H1 (cell line): ENCODE measurements around the gene STAG2. TPM values are rescaled to one million over a fixed set of nuclear protein-coding genes. Genes with fewer than 3 reads are reported as not detected.

Source experiments
- CTCF ChIA-PET: fragments of 300-600 bp; sonication (Branson Sonifier 250); formaldehyde crosslinking; loops from one replicate; lab custom pipeline; 2021; ENCODE audit not compliant: partially characterized antibody; lab: Charles Lee
- POLR2A ChIA-PET: fragments of 300-600 bp; sonication (Branson Sonifier 250); formaldehyde crosslinking; loops from one replicate; lab custom pipeline; 2021; ENCODE audit warnings: inconsistent platforms; ENCODE audit not compliant: partially characterized antibody; lab: Charles Lee
- DNase-seq, 2 experiments: peaks; one replicate each; pipeline versions ENCODE4 v3.0.0 to v3.0.0-alpha.2; 2010 to 2022; ENCODE audit warnings: low spot score in 2 of 2, low read depth in 1 of 2, mixed read lengths in 1 of 2
- FAIRE-seq: peaks from 2 replicates; lab custom pipeline; 2011; peaks lifted over from hg19 to GRCh38; lab: Jason Lieb, UNC
- H2AFZ ChIP-seq: 2 replicates; pipeline ENCODE4 v1.8.1; 2012; ENCODE audit warnings: low read length, inconsistent platforms
- H2AK5ac ChIP-seq: 2 replicates; pipeline ENCODE4 v1.6.1; 2013; ENCODE audit warnings: low read depth, low read length
- H2BK120ac ChIP-seq: replicated peaks from 2 replicates; pipeline ENCODE3; 2013; ENCODE audit warnings: low read depth, low read length, inconsistent platforms
- H2BK12ac ChIP-seq: 2 replicates; pipeline ENCODE4 v1.6.1; 2013; ENCODE audit warnings: low read depth, low read length
- H2BK15ac ChIP-seq: 2 replicates; pipeline ENCODE4 v1.6.1; 2013; ENCODE audit warnings: low read length
- H2BK20ac ChIP-seq: 2 replicates; pipeline ENCODE4 v1.6.1; 2013; ENCODE audit warnings: low read length
- H2BK5ac ChIP-seq: 2 replicates; pipeline ENCODE4 v1.6.1; 2013; ENCODE audit warnings: low read depth, low read length
- H3K14ac ChIP-seq: 2 replicates; pipeline ENCODE4 v1.6.1; 2013; ENCODE audit warnings: inconsistent platforms; ENCODE audit not compliant: insufficient read length
- H3K18ac ChIP-seq: 2 replicates; pipeline ENCODE4 v1.6.1; 2013; ENCODE audit warnings: low read length; ENCODE audit errors: extremely low read depth
- H3K23ac ChIP-seq: 2 replicates; pipeline ENCODE4 v1.6.1; 2013; ENCODE audit warnings: inconsistent platforms; ENCODE audit not compliant: insufficient read length
- H3K23me2 ChIP-seq: 2 replicates; pipeline ENCODE4 v1.6.1; 2013; ENCODE audit warnings: low read depth, low read length
- H3K27ac ChIP-seq: 2 replicates; pipeline ENCODE4 v1.6.1; 2011; ENCODE audit warnings: low read depth, low read length, inconsistent platforms
- H3K27me3 ChIP-seq, 4 experiments: replicated peaks in 1 of 4; 1 replicate in 1 of 4; 2 replicates in 3 of 4; pipeline versions ENCODE4 v1.6.1 to v1.8.1; 2011 to 2013; ENCODE audit warnings: low read length in 3 of 4, mild to moderate bottlenecking in 3 of 4, inconsistent platforms in 2 of 4, mixed read lengths in 2 of 4, moderate library complexity in 1 of 4; ENCODE audit not compliant: control insufficient read depth in 3 of 4, insufficient read depth in 3 of 4; ENCODE audit errors: extremely low read depth in 1 of 4
- H3K36me3 ChIP-seq, 4 experiments: 2 replicates each; pipeline versions ENCODE4 v1.6.1 to v1.8.1; 2011 to 2013; ENCODE audit warnings: mild to moderate bottlenecking in 4 of 4, low read length in 3 of 4, moderate library complexity in 2 of 4, control low read depth in 1 of 4, inconsistent platforms in 1 of 4; ENCODE audit not compliant: insufficient read depth in 4 of 4, control insufficient read depth in 2 of 4
- H3K4ac ChIP-seq: replicated peaks from 2 replicates; pipeline ENCODE3; 2013; ENCODE audit warnings: low read length, low read depth, mixed read lengths, inconsistent platforms; ENCODE audit not compliant: insufficient read length
- H3K4me1 ChIP-seq, 4 experiments: replicated peaks in 1 of 4; 1 replicate in 1 of 4; 2 replicates in 3 of 4; pipeline versions ENCODE4 v1.6.1 to v1.8.1; 2011 to 2013; ENCODE audit warnings: low read length in 3 of 4, inconsistent platforms in 2 of 4, mixed read lengths in 1 of 4; ENCODE audit not compliant: insufficient read depth in 4 of 4, control insufficient read depth in 3 of 4
- H3K4me2 ChIP-seq, 2 experiments: 2 replicates each; pipeline versions ENCODE4 v1.6.1 to v1.8.1; 2011 to 2013; ENCODE audit warnings: low read depth in 2 of 2, low read length in 2 of 2, control low read depth in 1 of 2, inconsistent platforms in 1 of 2, mild to moderate bottlenecking in 1 of 2; ENCODE audit not compliant: insufficient read depth in 1 of 2
- H3K4me3 ChIP-seq, 4 experiments: fragments of 200-600, 300-600 bp in 1 of 4; sonication (generic), shearing (Covaris generic), sonication (Bioruptor Twin) in 1 of 4; 2 replicates each; pipeline versions ENCODE4 v1.5.1 to v1.8.1; 2011 to 2016; ENCODE audit warnings: low read length in 4 of 4, low read depth in 3 of 4, control low read depth in 2 of 4, inconsistent platforms in 2 of 4, mild to moderate bottlenecking in 2 of 4, mixed read lengths in 1 of 4, moderate library complexity in 1 of 4; ENCODE audit not compliant: insufficient read depth in 2 of 4; ENCODE audit errors: extremely low read depth in 1 of 4
- H3K56ac ChIP-seq: replicated peaks from 2 replicates; pipeline ENCODE3; 2013; ENCODE audit warnings: low read depth, mild to moderate bottlenecking, mixed read lengths, low read length, inconsistent platforms; ENCODE audit not compliant: insufficient read length
- H3K79me1 ChIP-seq: 2 replicates; pipeline ENCODE4 v1.6.1; 2013; ENCODE audit warnings: low read depth, low read length, control low read depth
- H3K79me2 ChIP-seq, 2 experiments: 2 replicates each; pipeline versions ENCODE4 v1.6.1 to v1.8.1; 2012 to 2013; ENCODE audit warnings: low read length in 2 of 2, mild to moderate bottlenecking in 2 of 2, inconsistent platforms in 1 of 2; ENCODE audit not compliant: insufficient read depth in 2 of 2, control insufficient read depth in 1 of 2
- H3K9ac ChIP-seq, 4 experiments: replicated peaks in 1 of 4; 1 replicate in 1 of 4; 2 replicates in 3 of 4; pipeline versions ENCODE4 v1.6.1 to v1.8.1; 2011 to 2013; ENCODE audit warnings: low read depth in 3 of 4, low read length in 3 of 4, control low read depth in 2 of 4, mild to moderate bottlenecking in 2 of 4, moderate library complexity in 2 of 4, inconsistent platforms in 1 of 4; ENCODE audit errors: extremely low read depth in 1 of 4
- H3K9me3 ChIP-seq, 2 experiments: 2 replicates each; pipeline versions ENCODE4 v1.6.1 to v1.8.1; 2012 to 2013; ENCODE audit warnings: mild to moderate bottlenecking in 2 of 2, moderate library complexity in 2 of 2, control low read depth in 1 of 2, inconsistent platforms in 1 of 2, low read depth in 1 of 2, low read length in 1 of 2, mixed read lengths in 1 of 2; ENCODE audit not compliant: insufficient read depth in 2 of 2
- H4K20me1 ChIP-seq, 2 experiments: replicated peaks in 1 of 2; 2 replicates each; pipeline versions ENCODE3 to v1.8.1; 2011 to 2013; ENCODE audit warnings: inconsistent platforms in 2 of 2, low read length in 2 of 2, mild to moderate bottlenecking in 1 of 2; ENCODE audit not compliant: insufficient read depth in 2 of 2, control insufficient read depth in 1 of 2
- H4K5ac ChIP-seq: 2 replicates; pipeline ENCODE4 v1.6.1; 2013; ENCODE audit warnings: low read length, low read depth, mixed read lengths, inconsistent platforms; ENCODE audit not compliant: insufficient read length
- H4K8ac ChIP-seq: 2 replicates; pipeline ENCODE4 v1.8.0; 2013; ENCODE audit warnings: mild to moderate bottlenecking, moderate library complexity, low read length, inconsistent platforms; ENCODE audit not compliant: insufficient read depth; ENCODE audit errors: extremely low read depth
- H4K91ac ChIP-seq: replicated peaks from 2 replicates; pipeline ENCODE3; 2013; ENCODE audit warnings: low read length, mixed read lengths, inconsistent platforms; ENCODE audit not compliant: insufficient read length
- ATF2 ChIP-seq: IDR thresholded peaks from 2 replicates; pipeline ENCODE4 v1.6.1; 2012; ENCODE audit warnings: low read length, inconsistent platforms
- EP300 ChIP-seq, 2 experiments: IDR thresholded peaks; 1 replicate in 1 of 2; 2 replicates in 1 of 2; pipeline ENCODE4 v1.6.1; 2011 to 2012; ENCODE audit warnings: low read depth in 2 of 2, low read length in 2 of 2, mild to moderate bottlenecking in 2 of 2, borderline replicate concordance in 1 of 2, inconsistent platforms in 1 of 2, moderate library complexity in 1 of 2
- KDM5A ChIP-seq: fragments of 200-600 bp; IDR thresholded peaks from 2 replicates; pipeline ENCODE4 v1.7.1; 2012; ENCODE audit warnings: mild to moderate bottlenecking, low read length, inconsistent platforms, mixed read lengths
- PHF8 ChIP-seq: fragments of 200-600 bp; sonication (generic); conservative IDR thresholded peaks from 2 replicates; pipeline ENCODE4 v1.7.1; 2012; ENCODE audit warnings: low read depth, mild to moderate bottlenecking, inconsistent platforms, low read length, moderate library complexity
- TCF12 ChIP-seq: IDR thresholded peaks from 2 replicates; pipeline ENCODE4 v1.6.1; 2011; ENCODE audit warnings: low read depth, mild to moderate bottlenecking, low read length
- WGBS, 2 experiments: shearing (Covaris generic) in 1 of 2; methylation state at CpG; one replicate each; pipeline versions ENCODE4 v1.1.6 to v1.1.7; 2013 to 2015; ENCODE audit warnings: low lambda C conversion rate in 2 of 2, mixed read lengths in 2 of 2, inconsistent platforms in 1 of 2, low coverage in 1 of 2, missing lambda C conversion rate in 1 of 2; ENCODE audit not compliant: insufficient replicate concordance in 2 of 2, insufficient coverage in 1 of 2, insufficient read length in 1 of 2; ENCODE audit errors: extremely low coverage in 1 of 2, missing lambda C conversion rate in 1 of 2; 5-methylcytosine and 5-hydroxymethylcytosine counted together
- polyA plus RNA-seq, 7 experiments: library from polyadenylated mRNA; depleted of rRNA in 3 of 7; stranded (reverse) in 5 of 7; unstranded in 2 of 7; fragments of >200 nt in 5 of 7; fragments of 200-250 nt in 2 of 7; gene quantifications; 1 replicate in 5 of 7; 2 replicates in 1 of 7; 4 replicates in 1 of 7; pipeline versions ENCODE4 v1.2.1 to v1.2.3, GENCODE V29; 2011 to 2013; ENCODE audit warnings: missing spikeins in 2 of 7, mixed read lengths in 2 of 7
- total RNA-seq: library from RNA; stranded (reverse); fragmentation: NEBNext Ultra II Directional; extraction: Animal tissue kit (Norgen Biotek cat#: 25700); gene quantifications from 2 replicates; pipeline ENCODE4 v1.2.1, GENCODE V29; 2021

STAG2 gene
- total and polyA plus RNA-seq, 2 of the 8 experiments (the other 6 are each of a cell fraction or from before 2014, with no cell fraction given): 20.3 to 94.9 TPM

GRCh38 chrX:123927845-123928244 is 33.7 kb upstream of the STAG2 start:
- H2BK5ac ChIP-seq: no peak overlapping the region
- no peak overlapping the region for H2BK12ac ChIP-seq
- H3K27me3 ChIP-seq: no peaks in the 10 kb centered on the region
- no peak for TF ChIP-seq PHF8
- TF ChIP-seq EP300 (IDR thresholded peaks at IDR 0.05; ENCODE audit: borderline replicate concordance in 1 of 2, low read depth in 2 of 2, low read length in 2 of 2): no peak
- no peak for TF ChIP-seq TCF12
- TF ChIP-seq ATF2: no peak
- no peak for TF ChIP-seq KDM5A
- H3K36me3 ChIP-seq: no peaks in the 10 kb centered on the region
- DNase-seq: no peak
- H3K4me2 ChIP-seq: no peak overlapping the region
- H3K4me1 ChIP-seq: no peaks in the 10 kb centered on the region; a peak in 1 of 7 replicates
- no peaks in the 10 kb centered on the region for H3K79me2 ChIP-seq
- no peak overlapping the region for H2BK20ac ChIP-seq
- H2BK15ac ChIP-seq: no peak overlapping the region
- ChIA-PET POLR2A (interaction anchor here (0.7 kb wide), 1 partner anchor 10 kb away, joined by 3 read pairs; no protein-coding TSS in a partner anchor), CTCF (interaction anchor here (0.5 to 0.7 kb wide), 2 partner anchors 151 to 187 kb away, joined by 3 read pairs; no protein-coding TSS in a partner anchor)
- H4K20me1 ChIP-seq: no peaks in the 10 kb centered on the region
- FAIRE-seq: no peak
- H2BK120ac ChIP-seq: no peak overlapping the region
- no peak overlapping the region for H3K18ac ChIP-seq
- no peak overlapping the region for H3K56ac ChIP-seq
- H3K9me3 ChIP-seq: peaks cover 2 to 7% of the 10 kb centered on the region in 2 experiments; a peak in 1 of 4 replicates
- H4K91ac ChIP-seq: no peak overlapping the region
- H4K5ac ChIP-seq: no peak overlapping the region
- no peak overlapping the region for H2AFZ ChIP-seq
- H3K23me2 ChIP-seq: no peaks in the 10 kb centered on the region
- no peak overlapping the region for H3K4ac ChIP-seq
- no peak overlapping the region for H3K27ac ChIP-seq
- H3K14ac ChIP-seq: no peak overlapping the region
- no peak overlapping the region for H4K8ac ChIP-seq
- H3K79me1 ChIP-seq: no peaks in the 10 kb centered on the region
- WGBS, 2 experiments: 83% methylated on average over 2 of the region's 2 CpGs; no CpG with 5 or more reads in 1 of the 2 experiments
- no peak overlapping the region for H3K4me3 ChIP-seq
- H3K9ac ChIP-seq: no peak overlapping the region
- H3K23ac ChIP-seq: no peak overlapping the region
- no peak overlapping the region for H2AK5ac ChIP-seq
